ENCODE data around the gene ACTRT2.

The ACTRT2 gene

GRCh38 chr1:3022976-3023375, 1.7 kb downstream of the ACTRT2 start:
- no peak for DNase-seq (ENCODE audit: low spot score)
- in situ Hi-C loops (cut with MboI; ENCODE audit: low sequenced_read_pairs, unreplicated experiment), result no loop called here
- TF ChIP-seq CTCF (IDR thresholded peaks at IDR 0.05; ENCODE audit: borderline replicate concordance, control extremely low read depth, extremely low read depth, insufficient read depth, missing control alignments), result no peak

GRCh38 chr1:3024019-3024418, 2.8 kb downstream of the ACTRT2 start:
- in situ Hi-C loops (cut with MboI; ENCODE audit: low sequenced_read_pairs, unreplicated experiment), result no loop called here
- TF ChIP-seq CTCF (IDR thresholded peaks at IDR 0.05; ENCODE audit: borderline replicate concordance, control extremely low read depth, extremely low read depth, insufficient read depth, missing control alignments), result no peak
- no peak for DNase-seq (ENCODE audit: low spot score)

GRCh38 chr1:3024588-3024987, 3.3 kb downstream of the ACTRT2 start:
- no peak for TF ChIP-seq CTCF (IDR thresholded peaks at IDR 0.05; ENCODE audit: borderline replicate concordance, control extremely low read depth, extremely low read depth, insufficient read depth, missing control alignments)
- no peak for DNase-seq (ENCODE audit: low spot score)
- in situ Hi-C loops (cut with MboI; ENCODE audit: low sequenced_read_pairs, unreplicated experiment), result no loop called here

- in situ Hi-C loops (cut with MboI; ENCODE audit: low sequenced_read_pairs, unreplicated experiment), result no loop called here
- no peak for DNase-seq (ENCODE audit: low spot score)
- TF ChIP-seq CTCF (IDR thresholded peaks at IDR 0.05; ENCODE audit: borderline replicate concordance, control extremely low read depth, extremely low read depth, insufficient read depth, missing control alignments), result no peak
Observed at GRCh38 chr1:3026124-3026523, 4.9 kb downstream of the ACTRT2 start.

- in situ Hi-C loops (cut with MboI; ENCODE audit: low sequenced_read_pairs, unreplicated experiment), result no loop called here
- no peak for DNase-seq (ENCODE audit: low spot score)
- no peak for TF ChIP-seq CTCF (IDR thresholded peaks at IDR 0.05; ENCODE audit: borderline replicate concordance, control extremely low read depth, extremely low read depth, insufficient read depth, missing control alignments)
Observed at GRCh38 chr1:3026581-3027391, 5.5 kb downstream of the ACTRT2 start.

GRCh38 chr1:3027611-3028371, 6.5 kb downstream of the ACTRT2 start:
- in situ Hi-C loops (cut with MboI; ENCODE audit: low sequenced_read_pairs, unreplicated experiment), result no loop called here
- no peak for TF ChIP-seq CTCF (IDR thresholded peaks at IDR 0.05; ENCODE audit: borderline replicate concordance, control extremely low read depth, extremely low read depth, insufficient read depth, missing control alignments)

More at GRCh38 chr1:3027611-3028371, 6.5 kb downstream of the ACTRT2 start:
- DNase-seq (ENCODE audit: low spot score), result no peak
